Measurements from ENCODE around the gene PLPP7. TPM values are rescaled to one million over a fixed set of nuclear protein-coding genes. Genes with fewer than 3 reads are reported as not detected.

Gene PLPP7
- polyA plus RNA-seq, 2 of the 4 experiments (the other 2 are of a cell fraction) = 0.08 TPM; not detected in 1

- 63% methylated on average over 15 of the region's 17 CpGs for WGBS (ENCODE audit: missing lambda C conversion rate)
- ATAC-seq (no peak), FAIRE-seq (no peak), DNase-seq (ENCODE audit: low read depth in 1 of 2, low spot score in 1 of 2) (no peak)
- no peaks in the 10 kb centered on the region for H3K9me3 ChIP-seq
- POLR2A ChIA-PET = interaction anchor here (0.5 kb wide), 1 partner anchor 1127 kb away, joined by 4 read pairs; no protein-coding TSS in a partner anchor
- no peak overlapping the region for H3K4me2 ChIP-seq
- no peak for TF ChIP-seq FOSL2 (IDR thresholded peaks at IDR 0.05)
- TF ChIP-seq FOSL2 (CRISPR knock-in tag; IDR thresholded peaks at IDR 0.05) = no peak
- TF ChIP-seq RNF2 (IDR thresholded peaks at IDR 0.05; ENCODE audit: borderline replicate concordance, low read depth) = no peak
- TF ChIP-seq EHF (CRISPR knock-in tag; IDR thresholded peaks at IDR 0.05) = no peak
- TF ChIP-seq CHD4 (IDR thresholded peaks at IDR 0.05; ENCODE audit: borderline replicate concordance) = no peak
- TF ChIP-seq POLR2AphosphoS2 (conservative IDR thresholded peaks at IDR 0.05; ENCODE audit: low read length) = no peak
- no peak for TF ChIP-seq MAZ (IDR thresholded peaks at IDR 0.05; ENCODE audit: borderline replicate concordance, low read depth, low read length)
- no peak for TF ChIP-seq GATA3 (IDR thresholded peaks at IDR 0.05; ENCODE audit: borderline replicate concordance)
- TF ChIP-seq TP53 (CRISPR knock-in tag; IDR thresholded peaks at IDR 0.05) = no peak
- TF ChIP-seq ELK1 (IDR thresholded peaks at IDR 0.05; ENCODE audit: low read depth, low read length) = no peak
- TF ChIP-seq MAFK (IDR thresholded peaks at IDR 0.05; ENCODE audit: partially characterized antibody) = no peak
- TF ChIP-seq KDM1A (IDR thresholded peaks at IDR 0.05; ENCODE audit: low read depth) = no peak
- TF ChIP-seq FOSB (CRISPR knock-in tag; IDR thresholded peaks at IDR 0.05) = no peak
- no peak for TF ChIP-seq ZFP36 (IDR thresholded peaks at IDR 0.05; ENCODE audit: borderline replicate concordance, partially characterized antibody)
- no peak for TF ChIP-seq PHF8 (IDR thresholded peaks at IDR 0.05; ENCODE audit: borderline replicate concordance, low read depth)
- no peak for TF ChIP-seq CTCF (IDR thresholded peaks at IDR 0.05)
- no peak for TF ChIP-seq USF2 (IDR thresholded peaks at IDR 0.05)
- no peak for TF ChIP-seq BCL3 (IDR thresholded peaks at IDR 0.05)
- TF ChIP-seq RARB (CRISPR knock-in tag; IDR thresholded peaks at IDR 0.05) = no peak
- TF ChIP-seq NR3C1 (IDR thresholded peaks at IDR 0.05) = no peak
- no peak for TF ChIP-seq EP300 (IDR thresholded peaks at IDR 0.05)
- CTCF ChIA-PET = interaction anchor here (1.0 to 3.2 kb wide), 2 partner anchors 11 to 54 kb away, joined by 4 to 12 read pairs; no protein-coding TSS in a partner anchor
- H3K4me1 ChIP-seq = no peaks in the 10 kb centered on the region; the same call in 2 of the 3 replicates
- no peak overlapping the region for H3K27ac ChIP-seq
- H3K4me3 ChIP-seq = no peak overlapping the region
Observed at GRCh38 chr9:131281119-131281965, 8.2 kb upstream of the PLPP7 start.

- Histone ChIP-seq H3K4me2 (peak overlapping the region; percentile 95), H3K4me3 (peak overlapping the region; percentile 45; the same call in 1 of the 3 replicates)
- TF ChIP-seq CHD2 (IDR thresholded peaks at IDR 0.05; ENCODE audit: low read length, partially characterized antibody) (no peak), FOXS1 (CRISPR knock-in tag; IDR thresholded peaks at IDR 0.05) (no peak), PBX3 (IDR thresholded peaks at IDR 0.05) (no peak), SMC3 (IDR thresholded peaks at IDR 0.05) (no peak), HES2 (IDR thresholded peaks at IDR 0.05) (no peak), ZNF302 (CRISPR knock-in tag; IDR thresholded peaks at IDR 0.05) (no peak), CEBPB (IDR thresholded peaks at IDR 0.05) (no peak), USF2 (IDR thresholded peaks at IDR 0.05) (no peak), HDAC2 (IDR thresholded peaks at IDR 0.05) (no peak), FOSB (CRISPR knock-in tag; IDR thresholded peaks at IDR 0.05) (no peak), ZFP36 (IDR thresholded peaks at IDR 0.05; ENCODE audit: borderline replicate concordance, partially characterized antibody) (no peak)
Observed at GRCh38 chr9:131282175-131282574, 7.3 kb upstream of the PLPP7 start.

More at GRCh38 chr9:131282175-131282574, 7.3 kb upstream of the PLPP7 start:
- no peaks in the 10 kb centered on the region for H3K9me3 ChIP-seq
- no peaks in the 10 kb centered on the region for H3K4me1 ChIP-seq
- ChIA-PET POLR2A (no interaction called here), CTCF (interaction anchor here (1.0 kb wide), 1 partner anchor 11 kb away, joined by 4 read pairs; no protein-coding TSS in a partner anchor)
- FAIRE-seq = no peak
- ATAC-seq = no peak
- H3K27ac ChIP-seq = no peak overlapping the region
- 51% methylated on average over 4 of the region's 4 CpGs for WGBS (ENCODE audit: missing lambda C conversion rate)
- no peak for DNase-seq (ENCODE audit: low read depth in 1 of 2, low spot score in 1 of 2)

All from A549 (cell line).